ENCODE results near the gene IGF1R. TPM values are rescaled to one million over a fixed set of nuclear protein-coding genes. Genes with fewer than 3 reads are reported as not detected.

Gene IGF1R
- total RNA-seq, 2 donors from 2014 or later: 32.1 to 64.1 TPM

DNA sequence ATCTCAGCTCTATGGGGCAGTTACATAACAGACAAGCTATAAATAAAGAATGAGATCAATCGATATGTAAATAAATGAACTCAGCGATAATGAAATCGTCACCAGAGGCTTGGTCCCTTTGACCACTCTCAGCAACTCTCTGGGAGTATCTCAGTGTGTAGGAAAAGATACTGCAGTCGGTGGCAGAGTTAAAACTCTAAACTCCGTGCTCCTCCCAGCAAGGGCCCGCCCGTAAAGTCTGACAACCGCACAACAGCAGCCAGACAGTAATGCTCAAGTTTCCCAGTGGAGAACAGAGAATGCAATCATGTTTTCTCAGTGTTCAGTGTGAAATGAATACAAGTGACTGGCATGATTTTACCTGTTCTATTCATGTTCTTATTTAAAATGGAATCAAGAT is 28.3 kb upstream of the IGF1R start:
- Histone ChIP-seq H3K36me3 (no peaks in the 10 kb centered on the region), H3K4me3 (no peak overlapping the region), H3K27ac (no peak overlapping the region), H3K4me1 (no peaks in the 10 kb centered on the region), H3K9me3 (no peaks in the 10 kb centered on the region), H3K27me3 (peaks cover 0 to 4% of the 10 kb centered on the region in 2 donors)
- no peak for DNase-seq (ENCODE audit: low spot score)
- TF ChIP-seq, protein P1, sequence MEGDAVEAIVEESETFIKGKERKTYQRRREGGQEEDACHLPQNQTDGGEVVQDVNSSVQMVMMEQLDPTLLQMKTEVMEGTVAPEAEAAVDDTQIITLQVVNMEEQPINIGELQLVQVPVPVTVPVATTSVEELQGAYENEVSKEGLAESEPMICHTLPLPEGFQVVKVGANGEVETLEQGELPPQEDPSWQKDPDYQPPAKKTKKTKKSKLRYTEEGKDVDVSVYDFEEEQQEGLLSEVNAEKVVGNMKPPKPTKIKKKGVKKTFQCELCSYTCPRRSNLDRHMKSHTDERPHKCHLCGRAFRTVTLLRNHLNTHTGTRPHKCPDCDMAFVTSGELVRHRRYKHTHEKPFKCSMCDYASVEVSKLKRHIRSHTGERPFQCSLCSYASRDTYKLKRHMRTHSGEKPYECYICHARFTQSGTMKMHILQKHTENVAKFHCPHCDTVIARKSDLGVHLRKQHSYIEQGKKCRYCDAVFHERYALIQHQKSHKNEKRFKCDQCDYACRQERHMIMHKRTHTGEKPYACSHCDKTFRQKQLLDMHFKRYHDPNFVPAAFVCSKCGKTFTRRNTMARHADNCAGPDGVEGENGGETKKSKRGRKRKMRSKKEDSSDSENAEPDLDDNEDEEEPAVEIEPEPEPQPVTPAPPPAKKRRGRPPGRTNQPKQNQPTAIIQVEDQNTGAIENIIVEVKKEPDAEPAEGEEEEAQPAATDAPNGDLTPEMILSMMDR (IDR thresholded peaks at IDR 0.05): no peak

DNA sequence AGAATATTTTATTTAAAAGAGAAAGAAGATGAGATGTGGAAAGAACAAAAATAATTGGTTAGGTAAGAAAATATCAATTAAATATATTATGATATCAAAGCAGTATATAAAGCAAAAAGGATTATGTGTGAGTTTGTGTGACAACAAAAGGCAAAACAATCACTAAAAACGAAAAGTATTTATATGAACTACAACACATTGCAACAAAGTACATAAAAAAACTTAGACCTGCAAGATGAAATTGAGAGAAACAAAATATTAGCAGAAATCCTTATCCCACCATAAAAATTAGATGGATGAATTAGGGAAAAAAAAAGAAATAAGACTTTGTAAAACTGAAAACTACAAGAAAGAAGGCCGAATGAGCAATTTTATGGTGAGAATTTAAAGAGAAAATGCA is 27.3 kb upstream of the IGF1R start:
- Histone ChIP-seq H3K4me1 (no peaks in the 10 kb centered on the region), H3K4me3 (no peak overlapping the region), H3K9me3 (no peaks in the 10 kb centered on the region), H3K27ac (no peak overlapping the region), H3K27me3 (peaks cover 0 to 4% of the 10 kb centered on the region in 2 donors), H3K36me3 (no peaks in the 10 kb centered on the region)
- TF ChIP-seq, protein P1 (IDR thresholded peaks at IDR 0.05): no peak
- no peak for DNase-seq (ENCODE audit: low spot score)

DNA sequence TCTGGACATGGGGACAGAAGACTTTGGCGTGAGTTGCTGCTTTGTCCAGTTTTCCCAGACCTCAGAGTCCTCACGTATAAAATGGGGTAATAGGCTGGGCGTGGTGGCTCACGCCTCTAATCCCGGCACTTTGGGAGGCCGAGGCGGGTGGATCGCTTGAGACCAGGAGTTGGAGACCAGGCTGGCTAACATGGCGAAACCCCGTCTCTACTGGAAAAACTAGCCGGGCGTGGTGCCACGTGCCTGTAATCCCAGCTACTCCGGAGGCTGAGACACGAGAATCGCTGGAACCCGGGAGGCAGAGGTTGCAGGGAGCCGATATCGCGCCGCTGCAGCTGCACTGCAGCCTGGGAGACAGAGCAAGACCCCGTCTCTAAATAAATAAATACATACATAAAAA is 22.7 kb upstream of the IGF1R start:
- Histone ChIP-seq H3K27me3 (peaks cover 0 to 4% of the 10 kb centered on the region in 2 donors), H3K36me3 (no peaks in the 10 kb centered on the region), H3K27ac (no peak overlapping the region), H3K4me3 (no peak overlapping the region), H3K9me3 (no peaks in the 10 kb centered on the region), H3K4me1 (no peaks in the 10 kb centered on the region)
- DNase-seq (ENCODE audit: low spot score): no peak
- TF ChIP-seq, protein P1 (IDR thresholded peaks at IDR 0.05): no peak

DNA sequence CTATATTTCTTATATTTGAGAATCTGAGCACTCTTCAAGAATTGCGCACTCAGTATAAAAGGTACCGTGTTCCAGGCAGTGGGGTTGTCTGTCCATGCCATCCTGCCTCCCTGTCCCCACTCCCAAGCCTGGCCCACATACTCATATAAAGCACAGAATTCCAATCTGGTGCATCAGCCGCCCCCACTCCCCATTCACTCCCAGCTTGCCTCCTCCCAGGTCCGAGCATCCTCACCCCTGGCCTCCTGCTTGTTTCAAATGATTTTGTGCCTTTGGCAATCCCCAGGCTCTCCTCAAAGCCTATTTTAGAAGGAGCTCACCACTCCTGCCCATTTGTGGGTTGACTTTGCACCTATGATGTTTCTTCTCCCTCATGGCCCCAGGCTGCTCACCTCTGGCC is 22.2 kb upstream of the IGF1R start:
- no peak overlapping the region for H3K27ac ChIP-seq
- no peaks in the 10 kb centered on the region for H3K4me1 ChIP-seq
- TF ChIP-seq, protein P1 (IDR thresholded peaks at IDR 0.05): no peak

DNA sequence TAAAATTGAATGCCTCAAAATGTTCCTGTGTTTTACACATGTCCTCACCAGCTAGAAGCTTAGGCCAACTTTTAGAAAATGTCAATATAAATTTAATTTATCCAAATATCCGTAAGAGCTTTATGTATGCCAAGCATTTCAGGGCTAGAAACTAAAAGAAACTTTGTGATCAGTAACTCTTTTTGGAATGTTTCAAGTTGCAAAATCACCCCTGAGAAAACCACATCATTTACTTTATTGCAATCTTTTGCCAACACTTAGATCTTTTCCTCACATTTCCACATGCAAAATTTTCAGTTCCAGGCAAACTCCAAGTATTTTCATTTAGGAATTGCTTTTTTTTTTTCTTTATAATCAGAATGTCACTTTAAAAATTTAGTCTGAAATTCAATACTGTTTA is 20.1 kb upstream of the IGF1R start:
- no peaks in the 10 kb centered on the region for H3K4me1 ChIP-seq
- H3K36me3 ChIP-seq: no peaks in the 10 kb centered on the region
- TF ChIP-seq, protein P1 (IDR thresholded peaks at IDR 0.05): no peak
- H3K4me3 ChIP-seq: no peak overlapping the region
- no peaks in the 10 kb centered on the region for H3K9me3 ChIP-seq
- no peaks in the 10 kb centered on the region for H3K27me3 ChIP-seq
- no peak for DNase-seq (ENCODE audit: low spot score)
- H3K27ac ChIP-seq: no peak overlapping the region

More for the DNA sequence above, 22.2 kb upstream of the IGF1R start:
- DNase-seq (ENCODE audit: low spot score): no peak
- H3K27me3 ChIP-seq: peaks cover 0 to 3% of the 10 kb centered on the region in 2 donors
- no peaks in the 10 kb centered on the region for H3K36me3 ChIP-seq
- H3K9me3 ChIP-seq: no peaks in the 10 kb centered on the region
- H3K4me3 ChIP-seq: no peak overlapping the region

DNA sequence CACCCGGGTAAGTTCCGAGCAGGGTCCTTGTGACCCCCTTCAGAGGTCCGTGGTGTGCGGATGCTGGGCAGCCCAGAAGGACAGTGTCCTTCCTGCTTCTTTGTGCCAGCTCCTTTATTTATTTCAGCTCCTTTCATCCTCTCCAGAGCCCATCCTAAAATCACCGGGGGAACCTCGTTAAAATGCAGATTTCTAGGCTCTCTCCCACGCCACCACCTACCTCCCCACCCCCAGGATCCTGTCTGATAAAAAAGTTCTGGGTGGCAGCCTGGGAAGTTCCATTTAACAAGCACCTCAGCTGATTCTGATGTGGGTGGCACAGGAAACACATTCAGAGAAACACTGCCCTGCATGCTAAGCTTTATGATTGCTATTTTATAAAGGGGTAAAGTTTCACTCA is 12.5 kb upstream of the IGF1R start:
- no peak overlapping the region for H3K27ac ChIP-seq
- DNase-seq (ENCODE audit: low spot score): no peak
- no peaks in the 10 kb centered on the region for H3K9me3 ChIP-seq
- H3K4me1 ChIP-seq: no peaks in the 10 kb centered on the region
- TF ChIP-seq, protein P1 (IDR thresholded peaks at IDR 0.05): no peak
- no peaks in the 10 kb centered on the region for H3K36me3 ChIP-seq
- H3K27me3 ChIP-seq: no peaks in the 10 kb centered on the region
- H3K4me3 ChIP-seq: no peak overlapping the region

Measured in right atrium auricular region (tissue), 2 donors.